GM12891 (cell line): ENCODE data around the gene FYB1.
A peak's percentile ranks its signal among the peaks of the same experiment; 100 is the strongest.

ENCODE experiments used
- DNase-seq: peaks from one replicate; pipeline ENCODE4 v3.0.0; 2011; ENCODE audit warnings: low spot score; ENCODE audit not compliant: insufficient read length
- FAIRE-seq: peaks from 2 replicates; lab custom pipeline; 2011; peaks lifted over from hg19 to GRCh38; lab: Jason Lieb, UNC
- PAX5 ChIP-seq: IDR thresholded peaks from 2 replicates; pipeline ENCODE4 v1.6.1; 2011; ENCODE audit warnings: low read length, moderate library complexity, mild to moderate bottlenecking; ENCODE audit not compliant: insufficient read depth, severe bottlenecking
- POLR2A ChIP-seq: IDR thresholded peaks from 2 replicates; pipeline ENCODE4 v1.6.1; 2011; ENCODE audit warnings: low read depth, low read length, control low read depth
- POLR2AphosphoS5 ChIP-seq: IDR thresholded peaks from 2 replicates; pipeline ENCODE4 v1.6.1; 2011; ENCODE audit warnings: low read depth, low read length, control low read depth
- POU2F2 ChIP-seq: IDR thresholded peaks from 2 replicates; pipeline ENCODE4 v1.6.1; 2011; ENCODE audit warnings: low read depth, mild to moderate bottlenecking, control low read depth, low read length, moderate library complexity
- SPI1 ChIP-seq: IDR thresholded peaks from 2 replicates; pipeline ENCODE4 v1.6.1; 2011; ENCODE audit warnings: low read depth, low read length, control low read depth
- TAF1 ChIP-seq: IDR thresholded peaks from 2 replicates; pipeline ENCODE4 v1.6.1; 2011; ENCODE audit warnings: low read depth, low read length, control low read depth

Gene FYB1

DNA sequence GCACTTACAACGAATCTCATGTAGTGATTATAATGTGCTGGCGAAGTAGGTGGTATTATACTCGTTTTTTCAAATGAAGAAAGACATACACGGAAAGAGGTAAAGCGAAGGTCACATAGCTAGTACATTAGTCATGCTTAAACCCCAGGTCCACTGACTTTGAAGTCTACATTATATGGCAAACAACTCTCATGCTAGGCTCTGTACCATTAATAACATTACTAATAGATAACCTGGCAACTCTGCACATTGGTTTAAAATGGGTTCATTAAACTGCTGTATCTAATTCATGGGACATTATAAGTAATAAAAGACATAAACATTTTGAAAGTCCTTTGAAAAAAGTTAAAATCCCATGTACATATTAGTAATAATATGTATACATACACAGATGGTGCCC lies 21.2 kb downstream of the FYB1 start:
- no peak for DNase-seq
- no peak for TF ChIP-seq POLR2A
- no peak for TF ChIP-seq TAF1
- TF ChIP-seq POLR2AphosphoS5, result no peak
- no peak for TF ChIP-seq PAX5
- no peak for TF ChIP-seq SPI1
- no peak for TF ChIP-seq POU2F2
- FAIRE-seq, result no peak

GRCh38 chr5:39197556-39197955 lies 21.8 kb downstream of the FYB1 start:
- TF ChIP-seq SPI1 (no peak), TAF1 (no peak)
- FAIRE-seq (no peak), DNase-seq (no peak)

- TF ChIP-seq POLR2A (no peak), SPI1 (no peak), POLR2AphosphoS5 (no peak), TAF1 (no peak), PAX5 (no peak), POU2F2 (no peak)
- no peak for DNase-seq
- FAIRE-seq, result no peak
Measured at GRCh38 chr5:39195198-39195826, 24.1 kb downstream of the FYB1 start.

DNA sequence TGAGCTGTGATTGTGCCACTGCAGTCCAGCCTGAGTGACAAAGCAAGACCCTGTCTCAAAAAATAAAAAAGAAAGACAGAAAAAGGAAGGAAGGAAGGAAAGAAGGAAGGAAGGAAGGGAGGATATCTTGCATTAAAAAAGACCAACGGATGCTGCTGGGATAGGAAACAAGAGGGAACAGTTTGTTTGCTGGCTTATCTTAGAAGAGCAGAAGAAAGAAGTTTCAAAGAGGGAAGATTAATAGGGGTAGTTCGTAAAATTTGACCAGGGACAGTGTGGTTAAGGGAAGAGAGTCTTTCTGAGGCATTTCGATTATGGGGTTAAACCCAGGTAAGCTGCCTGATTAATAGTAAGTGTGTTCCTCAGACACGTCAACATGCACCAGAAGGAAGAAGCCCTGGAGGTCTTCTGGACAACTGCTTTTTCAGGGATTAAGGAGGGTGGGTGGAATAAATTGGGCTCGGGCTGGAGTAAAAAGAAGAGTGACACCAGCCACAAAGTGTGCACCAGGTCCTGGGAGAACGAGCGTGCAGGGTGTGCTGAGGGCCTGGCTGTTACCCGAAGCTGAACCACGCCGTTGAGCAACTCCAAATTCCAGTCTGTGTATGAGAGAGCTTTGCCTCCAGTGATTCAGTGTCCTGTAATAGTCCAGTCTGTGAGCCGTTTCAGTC lies 24.8 kb downstream of the FYB1 start:
- no peak for TF ChIP-seq POLR2AphosphoS5
- TF ChIP-seq TAF1, result no peak
- no peak for TF ChIP-seq SPI1
- TF ChIP-seq POLR2A, result no peak
- no peak for TF ChIP-seq POU2F2
- TF ChIP-seq PAX5, result no peak
- FAIRE-seq, result no peak
- no peak for DNase-seq

- no peak for FAIRE-seq
- TF ChIP-seq TAF1 (no peak), SPI1 (no peak), POLR2AphosphoS5 (no peak)
- no peak for DNase-seq
Measured at GRCh38 chr5:39193553-39194465, 25.6 kb downstream of the FYB1 start.

GRCh38 chr5:39192450-39193160 lies 26.8 kb downstream of the FYB1 start:
- no peak for DNase-seq
- TF ChIP-seq POU2F2, result no peak
- TF ChIP-seq POLR2AphosphoS5, result no peak
- TF ChIP-seq PAX5, result no peak
- no peak for TF ChIP-seq SPI1
- no peak for TF ChIP-seq POLR2A
- no peak for TF ChIP-seq TAF1
- FAIRE-seq, result no peak

DNA sequence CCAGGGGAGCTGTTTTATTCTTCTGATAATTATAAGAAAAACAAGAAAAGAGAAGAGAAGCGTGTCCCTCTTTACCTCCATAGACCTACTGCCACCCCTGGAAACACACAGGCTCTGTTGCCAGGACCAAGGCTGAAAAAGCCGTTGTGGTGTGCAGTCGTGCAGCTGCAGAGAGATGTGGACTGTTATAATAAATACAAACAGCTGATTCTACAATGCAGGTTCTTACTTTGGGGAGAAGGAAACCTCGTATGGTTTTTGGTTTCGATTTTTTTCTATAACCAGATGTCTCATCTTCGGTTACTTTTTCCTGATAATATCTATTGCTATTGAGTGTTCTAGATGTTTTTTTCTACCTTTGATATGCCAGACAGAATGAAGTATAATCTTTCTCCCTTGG lies 28.1 kb downstream of the FYB1 start:
- FAIRE-seq, result no peak
- DNase-seq, result no peak
- TF ChIP-seq PAX5 (no peak), POU2F2 (no peak), POLR2AphosphoS5 (no peak), TAF1 (no peak), POLR2A (no peak), SPI1 (no peak)

DNA sequence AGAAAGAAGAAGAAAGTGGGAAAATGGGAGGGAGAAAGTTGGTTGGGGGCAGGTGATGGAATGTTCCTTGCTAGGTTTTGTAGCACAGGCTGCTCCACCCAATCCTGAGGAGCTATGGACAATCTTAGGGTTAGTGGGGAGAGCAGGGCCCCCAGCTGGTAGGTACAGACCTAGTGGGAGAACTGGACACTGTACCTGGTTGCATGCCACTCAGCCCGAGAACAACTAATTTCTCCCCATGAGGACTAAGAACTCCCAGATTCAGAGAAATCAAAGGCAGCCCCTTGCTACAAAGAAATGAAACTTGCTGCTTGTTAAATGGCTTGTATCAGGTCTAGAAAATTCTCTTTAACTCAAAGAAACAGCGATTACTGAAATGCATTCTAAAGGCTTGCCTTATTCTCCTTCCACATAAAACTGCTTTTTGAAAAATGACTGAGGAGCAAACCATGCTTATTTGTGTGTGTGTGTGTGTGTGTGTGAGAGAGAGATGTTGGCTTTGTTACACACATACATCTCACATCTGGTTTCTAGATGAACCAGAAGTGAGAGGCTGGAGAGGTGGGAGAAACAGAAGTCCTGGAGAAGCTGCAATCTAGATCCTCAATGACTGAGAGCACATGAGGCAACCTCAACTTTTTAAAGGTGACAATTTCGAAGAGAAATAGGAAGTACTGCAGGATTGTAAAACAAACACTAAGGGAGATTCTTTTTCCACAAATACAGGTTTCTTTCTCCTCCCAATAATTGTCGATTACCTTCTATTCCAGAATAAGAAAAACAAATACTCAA lies 28.9 kb downstream of the FYB1 start:
- DNase-seq (no peak), FAIRE-seq (peak; percentile 52)
- TF ChIP-seq TAF1, result no peak
- TF ChIP-seq POLR2A, result no peak
- TF ChIP-seq POLR2AphosphoS5, result no peak
- TF ChIP-seq POU2F2, result no peak
- no peak for TF ChIP-seq PAX5
- no peak for TF ChIP-seq SPI1
